ENCODE results near the gene NUDT6. TPM values are rescaled to one million over a fixed set of nuclear protein-coding genes. Genes with fewer than 3 reads are reported as not detected.
A peak's percentile ranks its signal among the peaks of the same experiment; 100 is the strongest.
"Not testable (repeated sequence)": the region's sequence is repeated elsewhere in the genome, so short reads cannot be mapped to it uniquely, and the experiment has no call there.

The NUDT6 gene
- total RNA-seq, 1 experiment from 2014 or later: 15.0 TPM

- DNase-seq (ENCODE audit: low spot score): no peak
- in situ Hi-C loops (cut with HindIII; ENCODE audit: low sequenced_read_pairs): no loop called here
These were observed 32.7 kb downstream of the NUDT6 start for GRCh38 chr4:122889726-122890125.

GRCh38 chr4:122884499-122884898 is 37.9 kb downstream of the NUDT6 start:
- no peak for DNase-seq (ENCODE audit: low spot score)
- in situ Hi-C loops (cut with HindIII; ENCODE audit: low sequenced_read_pairs): no loop called here

GRCh38 chr4:122882857-122883735 is 39.3 kb downstream of the NUDT6 start:
- in situ Hi-C loops (cut with HindIII; ENCODE audit: low sequenced_read_pairs): no loop called here
- no peak for DNase-seq (ENCODE audit: low spot score)

- no peak for DNase-seq (ENCODE audit: low spot score)
- in situ Hi-C loops (cut with HindIII; ENCODE audit: low sequenced_read_pairs): no loop called here
These were observed 43.4 kb downstream of the NUDT6 start for GRCh38 chr4:122879001-122879400.

- in situ Hi-C loops (cut with HindIII; ENCODE audit: low sequenced_read_pairs): no loop called here
- no peak for DNase-seq (ENCODE audit: low spot score)
These were observed 45.9 kb downstream of the NUDT6 start for GRCh38 chr4:122876456-122876855.

GRCh38 chr4:122875949-122876348 is 46.4 kb downstream of the NUDT6 start:
- in situ Hi-C loops (cut with HindIII; ENCODE audit: low sequenced_read_pairs): no loop called here
- no peak for DNase-seq (ENCODE audit: low spot score)

GRCh38 chr4:122873821-122874593 is 48.4 kb downstream of the NUDT6 start:
- no peak for DNase-seq (ENCODE audit: low spot score)
- in situ Hi-C loops (cut with HindIII; ENCODE audit: low sequenced_read_pairs): no loop called here

- in situ Hi-C loops (cut with HindIII; ENCODE audit: low sequenced_read_pairs): no loop called here
- no peak for DNase-seq (ENCODE audit: low spot score)
These were observed 49.3 kb downstream of the NUDT6 start for GRCh38 chr4:122873146-122873545.

GRCh38 chr4:122868235-122868634 is 54.2 kb downstream of the NUDT6 start:
- DNase-seq (ENCODE audit: low spot score); in situ Hi-C loops (cut with HindIII; ENCODE audit: low sequenced_read_pairs): not testable (repeated sequence)

GRCh38 chr4:122865425-122865824 is 57.0 kb downstream of the NUDT6 start:
- no peak for DNase-seq (ENCODE audit: low spot score)
- in situ Hi-C loops (cut with HindIII; ENCODE audit: low sequenced_read_pairs): no loop called here

GRCh38 chr4:122863639-122864038 is 58.8 kb downstream of the NUDT6 start:
- no peak for DNase-seq (ENCODE audit: low spot score)
- in situ Hi-C loops (cut with HindIII; ENCODE audit: low sequenced_read_pairs): no loop called here

- DNase-seq (ENCODE audit: low spot score): no peak
- in situ Hi-C loops (cut with HindIII; ENCODE audit: low sequenced_read_pairs): no loop called here
These were observed 61.0 kb downstream of the NUDT6 start for GRCh38 chr4:122861172-122861943.

GRCh38 chr4:122858705-122859104 is 63.7 kb downstream of the NUDT6 start:
- in situ Hi-C loops (cut with HindIII; ENCODE audit: low sequenced_read_pairs): no loop called here

GRCh38 chr4:122857160-122857559 is 65.2 kb downstream of the NUDT6 start:
- DNase-seq (ENCODE audit: low spot score): no peak
- in situ Hi-C loops (cut with HindIII; ENCODE audit: low sequenced_read_pairs): no loop called here

More at GRCh38 chr4:122858705-122859104, 63.7 kb downstream of the NUDT6 start:
- no peak for DNase-seq (ENCODE audit: low spot score)

GRCh38 chr4:122855353-122855890 is 67.0 kb downstream of the NUDT6 start:
- DNase-seq (ENCODE audit: low spot score): peak; percentile 4

GRCh38 chr4:122854447-122855352 is 67.7 kb downstream of the NUDT6 start:
- peak; percentile 48 for DNase-seq (ENCODE audit: low spot score)
- in situ Hi-C loops (cut with HindIII; ENCODE audit: low sequenced_read_pairs): no loop called here

More at GRCh38 chr4:122855353-122855890, 67.0 kb downstream of the NUDT6 start:
- in situ Hi-C loops (cut with HindIII; ENCODE audit: low sequenced_read_pairs): no loop called here

GRCh38 chr4:122851568-122851967 is 70.8 kb downstream of the NUDT6 start:
- DNase-seq (ENCODE audit: low spot score): no peak
- in situ Hi-C loops (cut with HindIII; ENCODE audit: low sequenced_read_pairs): no loop called here

GRCh38 chr4:122849789-122850188 is 72.6 kb downstream of the NUDT6 start:
- in situ Hi-C loops (cut with HindIII; ENCODE audit: low sequenced_read_pairs); DNase-seq (ENCODE audit: low spot score): not testable (repeated sequence)

Measured in G401 (cell line).